ENCODE data around the gene NPBWR2. TPM values are rescaled to one million over a fixed set of nuclear protein-coding genes. Genes with fewer than 3 reads are reported as not detected.

Gene NPBWR2
- total RNA-seq, 1 experiment from 2014 or later: not detected

DNA sequence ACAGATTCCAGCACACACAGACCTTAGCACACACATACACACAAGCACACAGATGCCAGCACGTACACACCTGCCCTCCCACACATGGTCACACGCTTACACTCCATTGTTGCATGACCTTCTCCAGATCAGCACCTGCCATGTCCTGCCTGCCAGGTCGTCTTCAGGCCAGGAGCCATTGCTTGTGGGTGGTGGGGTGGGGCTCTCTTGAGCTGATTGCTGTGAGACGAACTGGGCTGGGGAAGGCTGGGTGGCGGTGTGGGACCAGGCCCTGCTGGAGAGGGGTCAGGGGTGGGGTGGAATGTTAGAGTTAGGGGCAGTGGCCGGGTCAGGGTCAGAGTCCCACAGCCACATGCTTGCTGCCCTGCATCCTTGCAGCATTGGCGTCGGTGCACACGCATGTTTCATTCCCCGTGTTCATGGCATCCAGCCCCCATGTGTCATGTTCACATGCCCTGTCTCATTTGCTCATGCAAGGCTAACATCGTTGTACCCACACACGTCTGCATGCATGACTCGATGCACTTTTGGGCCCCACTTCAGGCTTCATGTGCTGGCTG, 6.5 kb upstream of the NPBWR2 start:
- Histone ChIP-seq H3K4me3 (replicated peaks in 1 of 2; ENCODE audit: low read depth in 1 of 2, low read length in 2 of 2) (no peak overlapping the region), H3K27ac (ENCODE audit: low read depth, low read length) (no peak overlapping the region), H3K4me1 (ENCODE audit: control insufficient read depth in 1 of 2, insufficient read depth in 2 of 2, low read length in 2 of 2) (no peaks in the 10 kb centered on the region), H3K79me2 (ENCODE audit: insufficient read depth, low read length) (no peaks in the 10 kb centered on the region), H3K9me3 (ENCODE audit: control insufficient read depth in 1 of 2, insufficient read depth in 1 of 2, low read depth in 1 of 2, low read length in 2 of 2) (no peaks in the 10 kb centered on the region), H2AFZ (ENCODE audit: low read depth, low read length, poor library complexity, severe bottlenecking) (no peak overlapping the region), H3K9me2 (ENCODE audit: insufficient read depth) (no peaks in the 10 kb centered on the region), H3K27me3 (ENCODE audit: insufficient read depth, low read length) (no peaks in the 10 kb centered on the region), H4K20me1 (ENCODE audit: insufficient read depth) (no peaks in the 10 kb centered on the region), H3K9ac (ENCODE audit: low read length) (no peak overlapping the region), H3K36me3 (ENCODE audit: control insufficient read depth in 1 of 2, insufficient read depth in 2 of 2, low read length in 2 of 2) (no peaks in the 10 kb centered on the region), H3K4me2 (ENCODE audit: low read length) (no peak overlapping the region)
- ChIA-PET CTCF (no interaction called here), POLR2A (no interaction called here), RAD21 (ENCODE audit: low non-redundant PET in 1 of 2, low total read pairs in 2 of 2, uncharacterized antibody in 2 of 2, unreplicated experiment in 2 of 2) (no interaction called here)
- BruUV-seq (replicated peaks): no TSS peak
- no peak for ATAC-seq
- no peak for TF ChIP-seq ZNF274 (IDR thresholded peaks at IDR 0.05; ENCODE audit: low read depth, low read length)
- no peak for TF ChIP-seq MAX (IDR thresholded peaks at IDR 0.05)
- TF ChIP-seq REST (IDR thresholded peaks at IDR 0.05; ENCODE audit: low read depth): no peak
- TF ChIP-seq YY1 (IDR thresholded peaks at IDR 0.05; ENCODE audit: extremely low read depth, insufficient replicate concordance, low read depth, low read length): no peak
- TF ChIP-seq SP1 (IDR thresholded peaks at IDR 0.05; ENCODE audit: low read depth): no peak
- TF ChIP-seq CBX3 (IDR thresholded peaks at IDR 0.05; ENCODE audit: low read depth): no peak
- intact Hi-C loops (cut with micrococcal nuclease): no loop called here
- DNase-seq (ENCODE audit: low read depth, low spot score): no peak

GRCh38 chr20:64113444-64113775, 6.0 kb upstream of the NPBWR2 start:
- intact Hi-C loops (cut with micrococcal nuclease): no loop called here
- CTCF ChIA-PET: no interaction called here
- Histone ChIP-seq H3K9me2 (ENCODE audit: insufficient read depth) (no peaks in the 10 kb centered on the region), H3K9me3 (ENCODE audit: control insufficient read depth in 1 of 2, insufficient read depth in 1 of 2, low read depth in 1 of 2, low read length in 2 of 2) (no peaks in the 10 kb centered on the region), H2AFZ (ENCODE audit: low read depth, low read length, poor library complexity, severe bottlenecking) (no peak overlapping the region), H3K79me2 (ENCODE audit: insufficient read depth, low read length) (no peaks in the 10 kb centered on the region), H3K4me1 (ENCODE audit: control insufficient read depth in 1 of 2, insufficient read depth in 2 of 2, low read length in 2 of 2) (no peaks in the 10 kb centered on the region), H3K27ac (ENCODE audit: low read depth, low read length) (no peak overlapping the region), H3K4me3 (replicated peaks in 1 of 2; ENCODE audit: low read depth in 1 of 2, low read length in 2 of 2) (no peak overlapping the region), H3K9ac (ENCODE audit: low read length) (no peak overlapping the region), H3K27me3 (ENCODE audit: insufficient read depth, low read length) (no peaks in the 10 kb centered on the region), H3K36me3 (ENCODE audit: control insufficient read depth in 1 of 2, insufficient read depth in 2 of 2, low read length in 2 of 2) (no peaks in the 10 kb centered on the region), H3K4me2 (ENCODE audit: low read length) (no peak overlapping the region), H4K20me1 (ENCODE audit: insufficient read depth) (no peaks in the 10 kb centered on the region)
- ATAC-seq (no peak), DNase-seq (ENCODE audit: low read depth, low spot score) (no peak)
- RAD21 ChIA-PET (ENCODE audit: low non-redundant PET in 1 of 2, low total read pairs in 2 of 2, uncharacterized antibody in 2 of 2, unreplicated experiment in 2 of 2): no interaction called here
- POLR2A ChIA-PET: no interaction called here
- BruUV-seq (replicated peaks): no TSS peak
- no peak for TF ChIP-seq POLR2A (IDR thresholded peaks at IDR 0.05; ENCODE audit: borderline replicate concordance, extremely low read depth, insufficient read depth, insufficient read length)
- TF ChIP-seq POLR2AphosphoS5 (IDR thresholded peaks at IDR 0.05; ENCODE audit: low read depth, low read length): no peak
- no peak for TF ChIP-seq EZH2phosphoT487 (IDR thresholded peaks at IDR 0.05; ENCODE audit: borderline replicate concordance)
- TF ChIP-seq CBX3 (IDR thresholded peaks at IDR 0.05; ENCODE audit: low read depth): no peak
- no peak for TF ChIP-seq EZH2 (IDR thresholded peaks at IDR 0.05)
- no peak for TF ChIP-seq EGR1 (IDR thresholded peaks at IDR 0.05; ENCODE audit: low read depth)
- TF ChIP-seq, protein P1, sequence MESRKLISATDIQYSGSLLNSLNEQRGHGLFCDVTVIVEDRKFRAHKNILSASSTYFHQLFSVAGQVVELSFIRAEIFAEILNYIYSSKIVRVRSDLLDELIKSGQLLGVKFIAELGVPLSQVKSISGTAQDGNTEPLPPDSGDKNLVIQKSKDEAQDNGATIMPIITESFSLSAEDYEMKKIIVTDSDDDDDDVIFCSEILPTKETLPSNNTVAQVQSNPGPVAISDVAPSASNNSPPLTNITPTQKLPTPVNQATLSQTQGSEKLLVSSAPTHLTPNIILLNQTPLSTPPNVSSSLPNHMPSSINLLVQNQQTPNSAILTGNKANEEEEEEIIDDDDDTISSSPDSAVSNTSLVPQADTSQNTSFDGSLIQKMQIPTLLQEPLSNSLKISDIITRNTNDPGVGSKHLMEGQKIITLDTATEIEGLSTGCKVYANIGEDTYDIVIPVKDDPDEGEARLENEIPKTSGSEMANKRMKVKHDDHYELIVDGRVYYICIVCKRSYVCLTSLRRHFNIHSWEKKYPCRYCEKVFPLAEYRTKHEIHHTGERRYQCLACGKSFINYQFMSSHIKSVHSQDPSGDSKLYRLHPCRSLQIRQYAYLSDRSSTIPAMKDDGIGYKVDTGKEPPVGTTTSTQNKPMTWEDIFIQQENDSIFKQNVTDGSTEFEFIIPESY (IDR thresholded peaks at IDR 0.05; ENCODE audit: extremely low read depth, insufficient replicate concordance, low read length): no peak
- no peak for TF ChIP-seq ZNF274 (IDR thresholded peaks at IDR 0.05; ENCODE audit: low read depth, low read length)
- TF ChIP-seq TCF7L2 (IDR thresholded peaks at IDR 0.05; ENCODE audit: borderline replicate concordance, extremely low read depth, insufficient read depth, insufficient read length): no peak
- TF ChIP-seq JUND (IDR thresholded peaks at IDR 0.05): no peak
